Progenitor cell of endocrine pancreas (in vitro differentiated cells): ENCODE data around the gene SNUPN. TPM values are rescaled to one million over a fixed set of nuclear protein-coding genes. Genes with fewer than 3 reads are reported as not detected.
"Not testable (repeated sequence)": the region's sequence is repeated elsewhere in the genome, so short reads cannot be mapped to it uniquely, and the experiment has no call there.

Source experiments
- DNase-seq: peaks from one replicate; pipeline ENCODE4 v3.0.0; 2021; ENCODE audit warnings: low spot score; ENCODE audit not compliant: unreplicated experiment
- H3K27ac Mint-ChIP-seq: 2 replicates; pipeline ENCODE4 v1.8.0; 2021; ENCODE audit warnings: mild to moderate bottlenecking, moderate library complexity, mixed read lengths
- H3K27me3 Mint-ChIP-seq: 2 replicates; pipeline ENCODE4 v1.8.0; 2021; ENCODE audit warnings: mixed read lengths
- H3K36me3 Mint-ChIP-seq: 2 replicates; pipeline ENCODE4 v1.8.0; 2022; ENCODE audit warnings: mixed read lengths; ENCODE audit not compliant: insufficient read depth
- H3K4me1 Mint-ChIP-seq: 2 replicates; pipeline ENCODE4 v1.8.0; 2021; ENCODE audit warnings: low read depth, mixed read lengths
- H3K4me3 Mint-ChIP-seq: 2 replicates; pipeline ENCODE4 v1.8.0; 2021; ENCODE audit warnings: low read depth, mild to moderate bottlenecking, moderate library complexity, mixed read lengths
- H3K9me3 Mint-ChIP-seq: 2 replicates; pipeline ENCODE4 v1.8.0; 2021; ENCODE audit warnings: low read depth, mixed read lengths
- total RNA-seq: library from RNA; stranded (reverse); gene quantifications from 2 replicates; pipeline ENCODE4 v1.2.1, GENCODE V29; 2021
- TF ChIP-seq, protein P1 (sequence below): fragments of 200-600 bp; sonication (generic); IDR thresholded peaks from one replicate; pipeline ENCODE4 v1.5.0; 2021; ENCODE audit warnings: antibody characterized with exemption, mild to moderate bottlenecking; ENCODE audit not compliant: unreplicated experiment

SNUPN gene
- total RNA-seq, 1 donor from 2014 or later: 21.1 TPM

DNA sequence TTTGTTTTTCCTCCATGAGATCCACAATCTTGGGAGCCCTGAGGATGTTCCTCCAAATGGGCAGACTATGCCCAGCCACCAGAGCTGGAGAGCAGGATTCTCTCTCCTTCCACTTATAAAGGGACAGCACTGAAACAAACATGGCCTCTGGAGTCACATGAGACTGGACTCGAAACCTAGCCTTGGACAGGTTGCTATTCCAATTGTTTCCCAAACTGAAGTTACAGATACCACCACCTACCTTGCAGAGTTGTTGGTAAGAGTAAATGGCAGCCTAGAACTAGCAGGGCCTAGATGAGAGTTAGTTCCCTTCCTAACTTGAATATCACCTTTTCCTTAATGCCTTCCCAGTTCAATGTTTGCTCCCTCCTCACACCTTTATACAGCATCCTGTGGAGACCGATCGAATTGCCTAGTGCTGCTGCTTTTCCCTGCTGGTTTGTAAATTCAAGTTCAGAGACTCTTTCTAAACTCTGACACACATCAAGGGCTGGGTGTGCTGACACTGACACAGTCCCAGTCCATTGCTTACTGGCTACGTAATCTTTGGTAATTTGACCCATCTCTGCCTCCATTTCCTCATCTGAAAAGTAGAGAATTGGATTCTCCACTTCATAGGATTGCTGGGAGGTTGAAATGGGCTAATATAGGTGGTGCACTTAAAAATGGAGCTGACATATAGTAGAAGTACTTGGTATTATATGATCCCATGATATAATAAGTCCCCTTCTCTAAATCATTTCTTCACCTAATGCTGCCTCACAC, 11.9 kb upstream of the SNUPN start:
- H3K27me3 Mint-ChIP-seq: no peaks in the 10 kb centered on the region
- no peak for DNase-seq
- H3K36me3 Mint-ChIP-seq: no peaks in the 10 kb centered on the region
- TF ChIP-seq, protein P1, sequence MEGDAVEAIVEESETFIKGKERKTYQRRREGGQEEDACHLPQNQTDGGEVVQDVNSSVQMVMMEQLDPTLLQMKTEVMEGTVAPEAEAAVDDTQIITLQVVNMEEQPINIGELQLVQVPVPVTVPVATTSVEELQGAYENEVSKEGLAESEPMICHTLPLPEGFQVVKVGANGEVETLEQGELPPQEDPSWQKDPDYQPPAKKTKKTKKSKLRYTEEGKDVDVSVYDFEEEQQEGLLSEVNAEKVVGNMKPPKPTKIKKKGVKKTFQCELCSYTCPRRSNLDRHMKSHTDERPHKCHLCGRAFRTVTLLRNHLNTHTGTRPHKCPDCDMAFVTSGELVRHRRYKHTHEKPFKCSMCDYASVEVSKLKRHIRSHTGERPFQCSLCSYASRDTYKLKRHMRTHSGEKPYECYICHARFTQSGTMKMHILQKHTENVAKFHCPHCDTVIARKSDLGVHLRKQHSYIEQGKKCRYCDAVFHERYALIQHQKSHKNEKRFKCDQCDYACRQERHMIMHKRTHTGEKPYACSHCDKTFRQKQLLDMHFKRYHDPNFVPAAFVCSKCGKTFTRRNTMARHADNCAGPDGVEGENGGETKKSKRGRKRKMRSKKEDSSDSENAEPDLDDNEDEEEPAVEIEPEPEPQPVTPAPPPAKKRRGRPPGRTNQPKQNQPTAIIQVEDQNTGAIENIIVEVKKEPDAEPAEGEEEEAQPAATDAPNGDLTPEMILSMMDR: no peak
- H3K27ac Mint-ChIP-seq: no peak overlapping the region
- no peaks in the 10 kb centered on the region for H3K9me3 Mint-ChIP-seq
- peaks cover 23% of the 10 kb centered on the region for H3K4me1 Mint-ChIP-seq
- no peak overlapping the region for H3K4me3 Mint-ChIP-seq

DNA sequence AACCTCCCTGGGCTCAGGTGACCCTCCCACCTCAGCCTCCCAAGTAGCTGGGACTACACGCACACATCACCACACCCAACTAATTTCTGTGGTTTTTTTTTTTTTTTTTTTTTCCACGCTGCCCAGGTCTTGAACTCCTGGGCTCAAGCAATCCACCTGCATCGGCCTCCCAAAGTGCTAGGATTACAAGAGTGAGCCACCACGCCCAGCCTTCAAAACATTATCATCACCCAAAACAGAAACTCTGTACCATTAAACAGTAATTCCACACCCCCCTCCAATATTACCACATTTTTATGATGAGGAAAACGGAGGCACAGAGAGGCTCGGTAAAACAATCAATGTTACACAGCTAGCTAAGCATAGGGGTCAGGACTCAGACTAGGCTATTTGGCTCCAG, 10.5 kb upstream of the SNUPN start:
- TF ChIP-seq, protein P1: no peak
- no peak for DNase-seq
- Mint-ChIP-seq H3K9me3 (no peaks in the 10 kb centered on the region), H3K36me3 (no peaks in the 10 kb centered on the region), H3K4me3 (no peak overlapping the region), H3K27me3 (no peaks in the 10 kb centered on the region), H3K27ac (no peak overlapping the region), H3K4me1 (peaks cover 19% of the 10 kb centered on the region)

DNA sequence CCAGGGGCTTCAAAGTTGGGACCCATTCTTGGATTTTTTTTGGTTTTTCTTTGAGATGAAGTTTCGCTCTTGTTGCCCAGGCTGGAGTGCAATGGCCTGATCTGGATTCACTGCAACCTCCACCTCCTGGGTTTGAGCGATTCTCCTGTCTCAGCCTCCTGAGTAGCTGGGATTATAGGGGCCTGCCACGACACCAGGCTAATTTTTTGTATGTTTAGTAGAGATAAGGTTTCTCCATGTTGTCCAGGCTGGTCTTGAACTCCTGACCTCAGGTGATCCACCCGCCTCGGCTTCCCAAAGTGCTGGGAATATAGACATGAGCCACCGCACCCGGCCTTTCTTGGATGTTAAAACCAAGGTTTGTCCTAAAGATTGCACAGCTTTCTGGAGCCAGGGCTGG, 8.4 kb upstream of the SNUPN start:
- H3K36me3 Mint-ChIP-seq, H3K27ac Mint-ChIP-seq, H3K27me3 Mint-ChIP-seq, H3K9me3 Mint-ChIP-seq, H3K4me3 Mint-ChIP-seq, DNase-seq: not testable (repeated sequence)
- H3K4me1 Mint-ChIP-seq: peaks cover 10% of the 10 kb centered on the region

DNA sequence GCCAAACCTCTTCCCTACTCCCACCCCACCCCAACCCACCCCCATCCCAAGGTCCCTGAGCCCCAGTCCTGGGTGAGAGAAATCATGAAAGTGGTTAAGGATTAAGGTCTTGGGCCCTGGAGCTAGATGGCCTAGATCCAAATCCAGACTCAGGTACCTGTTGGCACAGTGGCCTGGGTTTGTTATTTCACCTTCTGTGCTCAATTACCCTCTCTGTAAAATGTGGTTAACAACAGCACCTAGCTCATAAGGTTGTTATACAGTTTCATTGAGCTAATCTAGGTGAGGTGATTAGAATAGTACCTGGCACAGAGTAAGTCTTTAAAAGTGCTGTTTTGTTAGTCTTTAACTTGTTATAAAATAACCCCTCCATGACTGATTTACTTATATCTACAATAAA, 6.4 kb upstream of the SNUPN start:
- no peaks in the 10 kb centered on the region for H3K36me3 Mint-ChIP-seq
- no peak overlapping the region for H3K4me3 Mint-ChIP-seq
- no peaks in the 10 kb centered on the region for H3K27me3 Mint-ChIP-seq
- no peak for DNase-seq
- TF ChIP-seq, protein P1: no peak
- H3K27ac Mint-ChIP-seq: no peak overlapping the region
- H3K9me3 Mint-ChIP-seq: no peaks in the 10 kb centered on the region
- no peaks in the 10 kb centered on the region for H3K4me1 Mint-ChIP-seq

DNA sequence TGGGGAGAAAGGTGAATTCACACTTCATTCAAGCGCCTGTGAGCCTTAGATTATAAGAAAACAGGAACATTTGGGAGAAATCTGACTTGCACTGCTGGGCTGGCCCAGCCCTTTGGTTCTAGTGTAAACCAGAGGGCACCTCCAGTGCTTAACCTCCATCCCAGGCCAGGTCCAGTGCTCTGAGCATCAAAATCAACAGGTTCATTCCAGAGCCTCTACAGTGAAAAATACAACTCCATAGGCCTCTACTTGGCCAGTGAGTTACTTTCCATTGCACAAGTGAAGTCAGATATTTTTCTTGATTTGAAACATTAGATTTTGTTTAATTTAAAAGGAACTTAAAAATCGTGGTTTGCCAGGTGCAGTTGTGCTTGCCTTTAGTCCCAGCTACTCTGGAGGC, 3.0 kb downstream of the SNUPN start:
- no peaks in the 10 kb centered on the region for H3K9me3 Mint-ChIP-seq
- H3K4me1 Mint-ChIP-seq: peaks cover 4% of the 10 kb centered on the region
- TF ChIP-seq, protein P1: no peak
- H3K4me3 Mint-ChIP-seq: no peak overlapping the region
- no peak overlapping the region for H3K27ac Mint-ChIP-seq
- no peak for DNase-seq
- H3K36me3 Mint-ChIP-seq: peaks cover 3% of the 10 kb centered on the region
- H3K27me3 Mint-ChIP-seq: no peaks in the 10 kb centered on the region

DNA sequence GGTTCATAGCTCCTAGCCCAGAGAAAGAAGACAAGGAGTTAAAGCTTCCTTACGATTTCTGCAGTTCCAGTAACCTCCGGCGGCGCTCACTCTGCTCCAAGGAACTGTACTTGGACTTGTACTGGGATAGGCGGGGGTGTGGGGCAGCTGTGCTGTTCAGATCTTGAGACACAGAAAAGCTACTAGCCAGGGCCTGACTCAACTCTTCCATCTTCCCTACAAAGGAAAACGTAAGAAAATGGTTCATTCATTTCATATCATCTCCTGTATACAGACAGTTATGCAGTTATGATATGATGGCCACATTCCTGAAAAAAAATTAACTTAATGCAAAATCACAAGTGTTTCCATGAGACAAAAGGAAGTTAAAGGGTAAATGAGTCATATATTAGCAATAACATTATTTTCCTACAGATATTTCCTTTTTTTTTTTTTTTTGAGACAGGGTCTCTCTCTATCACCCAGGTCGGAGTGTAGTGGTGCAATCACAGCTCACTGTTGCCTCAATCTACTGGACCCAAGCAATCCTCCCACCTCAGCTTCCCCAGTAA, 4.6 kb downstream of the SNUPN start:
- peaks cover 5% of the 10 kb centered on the region for H3K36me3 Mint-ChIP-seq
- H3K27ac Mint-ChIP-seq: no peak overlapping the region
- no peak for DNase-seq
- TF ChIP-seq, protein P1: no peak
- H3K9me3 Mint-ChIP-seq: no peaks in the 10 kb centered on the region
- H3K4me1 Mint-ChIP-seq: peaks cover under 1% of the 10 kb centered on the region
- no peak overlapping the region for H3K4me3 Mint-ChIP-seq
- H3K27me3 Mint-ChIP-seq: no peaks in the 10 kb centered on the region
